ENCODE results near the gene PPP1R8.
A peak's percentile ranks its signal among the peaks of the same experiment; 100 is the strongest.
"Not testable (repeated sequence)": the region's sequence is repeated elsewhere in the genome, so short reads cannot be mapped to it uniquely, and the experiment has no call there.

Gene PPP1R8

DNA sequence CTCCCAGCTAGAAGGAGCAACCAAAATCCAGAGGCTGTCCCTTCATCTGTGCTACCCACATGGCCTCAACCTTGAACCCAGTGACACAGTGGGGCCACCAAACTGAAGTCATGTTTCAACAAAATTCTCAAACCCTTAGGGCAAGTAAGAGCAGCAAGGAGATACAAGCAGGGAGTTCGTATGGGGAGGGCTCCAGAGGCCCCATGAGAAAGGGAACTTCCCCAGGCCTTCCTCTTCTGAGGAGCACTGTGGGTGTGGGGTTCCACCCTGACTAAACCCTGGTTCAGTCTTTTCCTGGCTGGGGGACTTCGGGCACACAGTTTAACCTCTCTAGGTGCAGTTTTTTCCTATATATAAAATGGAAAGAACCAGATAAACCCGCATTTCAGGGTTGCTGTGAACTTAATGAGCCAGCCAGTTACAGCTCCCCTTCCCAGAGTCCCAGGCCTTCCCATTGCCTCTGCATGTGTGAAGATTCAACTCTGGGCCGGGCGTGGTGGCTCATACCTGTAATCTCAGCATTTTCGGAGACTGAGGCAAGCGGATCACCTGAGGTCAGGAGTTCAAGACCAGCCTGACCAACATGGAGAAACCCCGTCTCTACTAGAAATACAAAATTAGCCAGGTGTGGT is 33.8 kb downstream of the PPP1R8 start:
- TF ChIP-seq, protein P1, sequence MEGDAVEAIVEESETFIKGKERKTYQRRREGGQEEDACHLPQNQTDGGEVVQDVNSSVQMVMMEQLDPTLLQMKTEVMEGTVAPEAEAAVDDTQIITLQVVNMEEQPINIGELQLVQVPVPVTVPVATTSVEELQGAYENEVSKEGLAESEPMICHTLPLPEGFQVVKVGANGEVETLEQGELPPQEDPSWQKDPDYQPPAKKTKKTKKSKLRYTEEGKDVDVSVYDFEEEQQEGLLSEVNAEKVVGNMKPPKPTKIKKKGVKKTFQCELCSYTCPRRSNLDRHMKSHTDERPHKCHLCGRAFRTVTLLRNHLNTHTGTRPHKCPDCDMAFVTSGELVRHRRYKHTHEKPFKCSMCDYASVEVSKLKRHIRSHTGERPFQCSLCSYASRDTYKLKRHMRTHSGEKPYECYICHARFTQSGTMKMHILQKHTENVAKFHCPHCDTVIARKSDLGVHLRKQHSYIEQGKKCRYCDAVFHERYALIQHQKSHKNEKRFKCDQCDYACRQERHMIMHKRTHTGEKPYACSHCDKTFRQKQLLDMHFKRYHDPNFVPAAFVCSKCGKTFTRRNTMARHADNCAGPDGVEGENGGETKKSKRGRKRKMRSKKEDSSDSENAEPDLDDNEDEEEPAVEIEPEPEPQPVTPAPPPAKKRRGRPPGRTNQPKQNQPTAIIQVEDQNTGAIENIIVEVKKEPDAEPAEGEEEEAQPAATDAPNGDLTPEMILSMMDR (IDR thresholded peaks at IDR 0.05; ENCODE audit: extremely low read depth, missing control alignments), result no peak
- peak; percentile 68 for DNase-seq (ENCODE audit: low spot score)

DNA sequence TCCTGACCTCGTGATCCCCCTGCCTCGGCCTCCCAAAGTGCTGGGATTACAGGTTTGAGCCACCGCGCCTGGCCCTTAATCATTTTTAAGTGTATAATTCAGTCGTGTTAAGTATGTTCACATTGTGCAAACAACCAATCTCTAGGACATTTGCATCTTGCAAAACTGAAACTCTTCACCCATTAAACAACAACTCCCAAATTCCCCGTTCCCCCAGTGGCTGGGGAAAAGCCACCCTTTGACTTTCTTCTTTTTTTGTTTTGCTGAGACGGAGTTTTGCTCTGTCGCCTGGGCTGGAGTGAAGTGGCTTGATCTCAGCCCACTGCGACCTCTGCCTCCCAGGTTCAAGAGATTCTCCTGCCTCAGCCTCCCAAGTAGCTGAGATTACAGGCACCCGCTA is 35.2 kb downstream of the PPP1R8 start:
- TF ChIP-seq, protein P1 (IDR thresholded peaks at IDR 0.05; ENCODE audit: extremely low read depth, missing control alignments), result no peak
- DNase-seq (ENCODE audit: low spot score), result no peak

DNA sequence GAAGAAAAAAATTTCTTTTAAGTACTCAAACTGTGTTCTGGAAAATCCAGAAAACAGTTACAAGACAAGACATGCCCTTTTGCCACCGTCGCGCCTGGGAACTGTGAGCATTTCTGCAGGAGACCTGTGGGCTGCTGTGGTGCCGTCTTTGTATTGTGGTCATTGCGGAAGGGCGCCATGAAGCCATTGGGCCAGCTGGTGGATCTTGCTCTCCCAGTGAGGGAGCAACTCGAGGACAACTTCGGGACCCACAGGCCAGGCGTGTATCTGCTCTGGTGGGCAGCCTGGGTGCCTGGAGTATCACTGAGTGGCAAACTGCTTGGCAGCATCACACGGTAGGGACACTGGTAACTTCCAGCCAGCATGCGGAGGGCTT is 38.0 kb downstream of the PPP1R8 start:
- TF ChIP-seq, protein P1 (IDR thresholded peaks at IDR 0.05; ENCODE audit: extremely low read depth, missing control alignments), result no peak
- DNase-seq (ENCODE audit: low spot score), result no peak

DNA sequence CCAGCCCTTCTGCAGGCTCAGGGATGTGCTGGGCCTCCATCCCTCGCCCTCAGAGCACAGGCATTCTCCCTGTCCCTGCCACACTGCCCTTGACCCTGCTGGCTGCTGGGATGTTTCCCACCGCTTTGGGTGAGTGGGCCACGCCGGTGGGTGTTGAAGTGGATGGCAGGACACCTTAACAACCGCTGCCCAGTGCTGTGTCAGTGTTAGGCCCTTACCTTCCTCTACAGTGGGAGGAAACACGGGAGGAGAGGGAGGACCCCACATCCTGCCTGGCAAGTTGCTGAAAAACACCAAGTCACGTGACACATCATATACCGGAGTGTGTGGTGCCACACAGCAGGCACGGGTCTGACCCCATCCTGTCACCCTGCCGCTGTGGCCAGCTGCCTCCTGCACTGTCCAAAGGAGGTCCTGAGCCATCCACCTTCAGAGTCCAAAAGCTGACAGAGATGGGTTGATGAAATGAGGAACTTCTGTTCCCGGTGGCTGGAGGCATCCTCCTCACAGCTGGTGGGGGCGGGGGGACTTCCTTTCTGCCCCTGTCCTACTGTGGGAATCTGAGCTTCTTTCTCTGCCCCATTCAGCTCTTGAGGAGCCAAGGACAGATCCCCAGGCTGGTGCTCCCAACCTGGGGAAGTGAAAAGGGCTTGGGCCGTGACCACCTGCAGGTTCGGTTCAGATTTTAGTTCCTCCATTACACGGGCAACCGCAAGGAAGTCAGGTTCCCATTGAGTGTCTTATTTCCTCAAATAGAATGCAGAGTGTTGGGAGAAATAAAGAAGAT is 38.5 kb downstream of the PPP1R8 start:
- peak; percentile 53 for DNase-seq (ENCODE audit: low spot score)
- TF ChIP-seq, protein P1 (IDR thresholded peaks at IDR 0.05; ENCODE audit: extremely low read depth, missing control alignments), result no peak

DNA sequence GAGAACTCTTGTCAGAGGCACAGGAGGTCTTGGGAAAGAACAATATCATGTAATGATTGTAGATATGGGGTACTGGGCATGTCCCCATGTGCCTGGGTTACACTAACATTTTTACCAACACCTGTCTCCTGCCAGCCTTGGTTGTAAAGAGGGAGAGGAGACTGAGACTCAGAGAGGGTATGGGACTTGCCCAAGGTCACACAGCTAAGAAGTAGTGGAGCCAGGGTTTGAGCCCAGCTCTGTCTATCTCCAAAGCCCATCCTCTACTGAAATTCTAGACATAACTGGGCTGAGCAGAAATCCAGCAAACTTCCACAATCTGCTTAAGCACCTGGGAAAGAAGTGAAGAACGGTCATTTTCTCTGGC is 39.1 kb downstream of the PPP1R8 start:
- TF ChIP-seq, protein P1 (IDR thresholded peaks at IDR 0.05; ENCODE audit: extremely low read depth, missing control alignments), result no peak
- DNase-seq (ENCODE audit: low spot score), result no peak

DNA sequence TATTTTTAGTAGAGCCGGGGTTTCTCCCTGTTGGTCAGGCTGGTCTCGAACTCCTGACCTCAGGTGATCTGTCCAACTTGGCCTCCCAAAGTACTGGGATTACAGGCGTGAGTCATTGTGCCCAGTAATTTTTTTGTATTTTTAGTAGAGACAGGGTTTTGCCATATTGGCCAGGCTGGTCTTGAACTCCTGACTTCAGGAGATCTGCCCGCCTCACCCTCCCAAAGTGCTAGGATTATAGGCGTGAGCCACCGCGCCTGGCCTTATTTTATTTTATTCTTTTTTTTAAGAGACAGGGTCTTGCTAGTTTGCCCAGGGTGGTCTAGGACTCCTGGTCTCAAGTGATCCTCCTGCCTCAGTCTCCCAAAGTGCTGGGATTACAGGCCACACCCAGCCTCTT is 40.5 kb downstream of the PPP1R8 start:
- not testable (repeated sequence) for DNase-seq (ENCODE audit: low spot score)

DNA sequence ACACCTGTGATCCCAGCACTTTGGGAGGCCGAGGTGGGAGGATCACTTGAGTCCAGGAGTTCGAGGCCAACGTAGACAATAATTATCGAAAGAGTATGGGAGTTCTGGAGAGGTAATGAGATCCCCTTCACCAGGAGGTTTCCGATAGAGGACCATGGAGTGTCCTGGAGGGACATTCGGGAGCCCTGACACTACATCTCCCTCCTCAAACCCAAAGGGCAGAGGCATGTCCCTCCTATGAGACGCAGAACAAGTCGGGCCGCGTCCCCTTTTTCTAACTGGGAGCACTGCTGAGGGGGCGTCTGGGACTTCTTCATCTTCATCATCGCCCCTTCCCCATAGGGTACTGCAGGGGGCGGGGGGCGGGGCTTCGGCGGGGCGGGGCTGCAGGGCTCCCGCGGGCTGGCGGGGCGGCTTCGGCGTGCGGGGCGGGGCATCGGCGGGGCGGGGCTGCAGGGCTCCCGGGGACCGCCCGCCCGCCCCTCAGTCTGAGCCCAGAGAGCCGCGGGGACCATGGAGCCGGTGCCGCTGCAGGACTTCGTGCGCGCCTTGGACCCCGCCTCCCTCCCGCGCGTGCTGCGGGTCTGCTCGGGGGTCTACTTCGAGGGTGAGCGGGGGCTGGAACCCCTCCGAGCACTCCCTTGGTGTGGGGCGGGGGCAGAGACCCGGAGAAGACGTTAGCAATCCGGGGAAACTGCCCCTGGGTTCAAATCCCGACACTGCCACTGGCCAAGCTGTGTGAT is 41.6 kb downstream of the PPP1R8 start, which contains the start of gene THEMIS2:
THEMIS2 (plus strand) TSS at position 486 of the 743 bp plus-strand sequence; CDS start at position 514, 28 bp downstream.
- DNase-seq (ENCODE audit: low spot score), result peak; percentile 93
- TF ChIP-seq, protein P1 (IDR thresholded peaks at IDR 0.05; ENCODE audit: extremely low read depth, missing control alignments), result no peak
